Esophagus squamous epithelium (tissue), 4 donors: ENCODE data around the gene CFTR.

Source experiments
- POLR2A ChIP-seq, 4 donors: fragments of 450-650 bp; IDR thresholded peaks; one replicate each; pipeline ENCODE4 v1.6.1; 2017; ENCODE audit warnings: antibody characterized with exemption in 4 of 4, mild to moderate bottlenecking in 4 of 4, moderate library complexity in 3 of 4
- TF ChIP-seq, protein P1 (sequence below), 6 experiments: fragments of 450-650 bp in 4 of 6; fragments of 200-600 bp in 2 of 6; sonication (generic) in 2 of 6; IDR thresholded peaks; one replicate each; pipeline ENCODE4 v1.5.1; 2016 to 2019; ENCODE audit warnings: antibody characterized with exemption in 6 of 6, mild to moderate bottlenecking in 4 of 6, moderate library complexity in 4 of 6

DNA sequence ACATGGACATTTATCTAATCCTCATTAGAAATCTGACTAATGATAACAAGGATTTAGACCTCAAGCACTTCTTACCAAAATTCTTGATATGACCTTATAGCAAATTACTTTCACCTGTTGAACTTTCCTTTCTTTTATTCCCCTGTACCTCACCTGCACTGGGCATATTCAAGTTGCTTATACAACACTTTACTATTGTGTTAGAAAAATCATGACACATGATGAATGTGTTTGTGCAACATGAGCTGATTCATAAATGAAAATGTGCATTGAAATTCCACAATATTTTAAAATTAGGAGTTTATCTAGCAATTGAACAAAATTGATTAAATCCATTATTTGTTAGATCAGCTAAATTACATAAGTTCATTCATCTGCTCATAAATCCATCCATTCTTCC lies 160.6 kb downstream of the CFTR start:
- TF ChIP-seq, protein P1, sequence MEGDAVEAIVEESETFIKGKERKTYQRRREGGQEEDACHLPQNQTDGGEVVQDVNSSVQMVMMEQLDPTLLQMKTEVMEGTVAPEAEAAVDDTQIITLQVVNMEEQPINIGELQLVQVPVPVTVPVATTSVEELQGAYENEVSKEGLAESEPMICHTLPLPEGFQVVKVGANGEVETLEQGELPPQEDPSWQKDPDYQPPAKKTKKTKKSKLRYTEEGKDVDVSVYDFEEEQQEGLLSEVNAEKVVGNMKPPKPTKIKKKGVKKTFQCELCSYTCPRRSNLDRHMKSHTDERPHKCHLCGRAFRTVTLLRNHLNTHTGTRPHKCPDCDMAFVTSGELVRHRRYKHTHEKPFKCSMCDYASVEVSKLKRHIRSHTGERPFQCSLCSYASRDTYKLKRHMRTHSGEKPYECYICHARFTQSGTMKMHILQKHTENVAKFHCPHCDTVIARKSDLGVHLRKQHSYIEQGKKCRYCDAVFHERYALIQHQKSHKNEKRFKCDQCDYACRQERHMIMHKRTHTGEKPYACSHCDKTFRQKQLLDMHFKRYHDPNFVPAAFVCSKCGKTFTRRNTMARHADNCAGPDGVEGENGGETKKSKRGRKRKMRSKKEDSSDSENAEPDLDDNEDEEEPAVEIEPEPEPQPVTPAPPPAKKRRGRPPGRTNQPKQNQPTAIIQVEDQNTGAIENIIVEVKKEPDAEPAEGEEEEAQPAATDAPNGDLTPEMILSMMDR (IDR thresholded peaks at IDR 0.05), result no peak
- TF ChIP-seq POLR2A (IDR thresholded peaks at IDR 0.05), result no peak
